Measurements from ENCODE around the gene CT45A10. TPM values are rescaled to one million over a fixed set of nuclear protein-coding genes. Genes with fewer than 3 reads are reported as not detected.
"Not testable (repeated sequence)": the region's sequence is repeated elsewhere in the genome, so short reads cannot be mapped to it uniquely, and the experiment has no call there.

CT45A10 gene
- polyA plus RNA-seq, 1 donor: not detected

- not testable (repeated sequence) for DNase-seq; H3K4me3 ChIP-seq (ENCODE audit: low read length); H3K27me3 ChIP-seq (ENCODE audit: control insufficient read depth, insufficient read depth, low read length); H3K9me3 ChIP-seq (ENCODE audit: control insufficient read depth, low read depth, low read length); H3K27ac ChIP-seq (ENCODE audit: low read length); H3K4me1 ChIP-seq (ENCODE audit: control insufficient read depth, insufficient read depth, low read length); H3K36me3 ChIP-seq (ENCODE audit: control insufficient read depth, insufficient read depth, low read length)
- WGBS (ENCODE audit: insufficient coverage, low lambda C conversion rate): no CpG with 5 or more reads among the region's 18 CpGs
Measured at GRCh38 chrX:135888230-135888629, 5.0 kb downstream of the CT45A10 start.

GRCh38 chrX:135882741-135883140, 10.5 kb downstream of the CT45A10 start:
- H3K36me3 ChIP-seq (ENCODE audit: control insufficient read depth, insufficient read depth, low read length); DNase-seq; H3K27me3 ChIP-seq (ENCODE audit: control insufficient read depth, insufficient read depth, low read length); H3K9me3 ChIP-seq (ENCODE audit: control insufficient read depth, low read depth, low read length); H3K27ac ChIP-seq (ENCODE audit: low read length); H3K4me1 ChIP-seq (ENCODE audit: control insufficient read depth, insufficient read depth, low read length); H3K4me3 ChIP-seq (ENCODE audit: low read length): not testable (repeated sequence)
- no CpG with 5 or more reads among the region's 5 CpGs for WGBS (ENCODE audit: insufficient coverage, low lambda C conversion rate)

GRCh38 chrX:135871712-135872111, 21.5 kb downstream of the CT45A10 start, which contains the start of gene CT45A9:
CT45A9 (minus strand) TSS chrX:135871812; CDS start chrX:135868061, 3,751 bp downstream.
- H3K4me1 ChIP-seq (ENCODE audit: control insufficient read depth, insufficient read depth, low read length); DNase-seq; H3K27ac ChIP-seq (ENCODE audit: low read length); H3K27me3 ChIP-seq (ENCODE audit: control insufficient read depth, insufficient read depth, low read length); H3K4me3 ChIP-seq (ENCODE audit: low read length); H3K9me3 ChIP-seq (ENCODE audit: control insufficient read depth, low read depth, low read length); H3K36me3 ChIP-seq (ENCODE audit: control insufficient read depth, insufficient read depth, low read length): not testable (repeated sequence)
- no CpG with 5 or more reads among the region's 17 CpGs for WGBS (ENCODE audit: insufficient coverage, low lambda C conversion rate)

GRCh38 chrX:135854438-135854837, 38.8 kb downstream of the CT45A10 start, which contains the start of gene CT45A8:
CT45A8 (minus strand) TSS chrX:135854538; CDS start chrX:135850783, 3,755 bp downstream.
- not testable (repeated sequence) for H3K4me1 ChIP-seq (ENCODE audit: control insufficient read depth, insufficient read depth, low read length); H3K4me3 ChIP-seq (ENCODE audit: low read length); DNase-seq; H3K27ac ChIP-seq (ENCODE audit: low read length); H3K36me3 ChIP-seq (ENCODE audit: control insufficient read depth, insufficient read depth, low read length); H3K9me3 ChIP-seq (ENCODE audit: control insufficient read depth, low read depth, low read length); H3K27me3 ChIP-seq (ENCODE audit: control insufficient read depth, insufficient read depth, low read length)
- WGBS (ENCODE audit: insufficient coverage, low lambda C conversion rate): no CpG with 5 or more reads among the region's 17 CpGs

GRCh38 chrX:135837180-135837579, 56.1 kb downstream of the CT45A10 start, which contains the start of gene CT45A7:
CT45A7 (minus strand) TSS chrX:135837280; CDS start chrX:135833533, 3,747 bp downstream.
- no CpG with 5 or more reads among the region's 17 CpGs for WGBS (ENCODE audit: insufficient coverage, low lambda C conversion rate)
- H3K4me3 ChIP-seq (ENCODE audit: low read length); H3K36me3 ChIP-seq (ENCODE audit: control insufficient read depth, insufficient read depth, low read length); H3K9me3 ChIP-seq (ENCODE audit: control insufficient read depth, low read depth, low read length); H3K27me3 ChIP-seq (ENCODE audit: control insufficient read depth, insufficient read depth, low read length); H3K27ac ChIP-seq (ENCODE audit: low read length); H3K4me1 ChIP-seq (ENCODE audit: control insufficient read depth, insufficient read depth, low read length); DNase-seq: not testable (repeated sequence)

Other genes starting within 250 kb of the CT45A10 start
- not detected for gene CT45A1, start 179.8 kb downstream of the CT45A10 start, polyA plus RNA-seq
- not detected for gene CT45A3, start 125.3 kb downstream of the CT45A10 start, polyA plus RNA-seq
- gene CT45A5, start 107.9 kb downstream of the CT45A10 start, polyA plus RNA-seq: not detected
- not detected for gene CT45A6, start 90.7 kb downstream of the CT45A10 start, polyA plus RNA-seq
- gene CT45A2, start 73.4 kb downstream of the CT45A10 start, polyA plus RNA-seq: not detected
- not detected for gene CT45A7, start 56.2 kb downstream of the CT45A10 start, polyA plus RNA-seq
- gene CT45A8, start 38.9 kb downstream of the CT45A10 start, polyA plus RNA-seq: not detected
- gene CT45A9, start 21.6 kb downstream of the CT45A10 start, polyA plus RNA-seq: not detected
- gene SAGE1, start 272 bp upstream of the CT45A10 start, polyA plus RNA-seq: not detected
- gene MMGT1, start 80.5 kb upstream of the CT45A10 start, polyA plus RNA-seq: 24.7 TPM
- 16.1 TPM for gene SLC9A6, start 92.0 kb upstream of the CT45A10 start, polyA plus RNA-seq